CD14-positive monocyte (primary cell): ENCODE data around the gene UPP1. TPM values are rescaled to one million over a fixed set of nuclear protein-coding genes. Genes with fewer than 3 reads are reported as not detected.
A peak's percentile ranks its signal among the peaks of the same experiment; 100 is the strongest.

ENCODE experiments used
- DNase-seq, 3 donors: peaks; one replicate each; pipeline ENCODE4 v3.0.0-alpha.2; 2011 to 2022
- H2AFZ ChIP-seq: 2 replicates; pipeline ENCODE4 v1.6.0; 2012; ENCODE audit warnings: mild to moderate bottlenecking, low read depth, low read length, inconsistent platforms; ENCODE audit not compliant: insufficient read depth, poor library complexity, severe bottlenecking
- H3K27ac ChIP-seq, 2 donors: 1 replicate in 1 of 2; 2 replicates in 1 of 2; pipeline ENCODE4 v1.5.1; 2012 to 2013; ENCODE audit warnings: low read length in 2 of 2, control low read depth in 1 of 2, inconsistent platforms in 1 of 2, low read depth in 1 of 2, mild to moderate bottlenecking in 1 of 2
- H3K27me3 ChIP-seq, 2 donors: one replicate each; pipeline versions ENCODE4 v1.6.0 to v1.6.1; 2011 to 2013; ENCODE audit warnings: low read length in 2 of 2; ENCODE audit not compliant: control insufficient read depth in 2 of 2, insufficient read depth in 2 of 2
- H3K36me3 ChIP-seq, 2 donors: replicated peaks in 1 of 2; 1 replicate in 1 of 2; 2 replicates in 1 of 2; pipeline versions ENCODE4 v1.5.1 to v1.6.1; 2012 to 2013; ENCODE audit warnings: low read length in 2 of 2, control low read depth in 1 of 2, inconsistent platforms in 1 of 2, mild to moderate bottlenecking in 1 of 2; ENCODE audit not compliant: insufficient read depth in 2 of 2, control insufficient read depth in 1 of 2
- H3K4me1 ChIP-seq, 2 donors: 1 replicate in 1 of 2; 2 replicates in 1 of 2; pipeline versions ENCODE4 v1.5.1 to v1.6.1; 2012 to 2013; ENCODE audit warnings: low read length in 2 of 2, control low read depth in 1 of 2, inconsistent platforms in 1 of 2, mild to moderate bottlenecking in 1 of 2, moderate library complexity in 1 of 2; ENCODE audit not compliant: insufficient read depth in 2 of 2, control insufficient read depth in 1 of 2
- H3K4me2 ChIP-seq: replicated peaks from 2 replicates; pipeline ENCODE3; 2012; ENCODE audit warnings: low read length, moderate library complexity, mild to moderate bottlenecking; ENCODE audit not compliant: poor library complexity, severe bottlenecking; ENCODE audit errors: extremely low read depth
- H3K4me3 ChIP-seq, 3 experiments: fragments of 200-600 bp in 1 of 3; sonication (generic) in 1 of 3; replicated peaks in 1 of 3; 1 replicate in 2 of 3; 2 replicates in 1 of 3; pipeline ENCODE4 v1.5.1; 2011 to 2013; ENCODE audit warnings: low read length in 3 of 3, mild to moderate bottlenecking in 3 of 3, control low read depth in 2 of 3, low read depth in 2 of 3, inconsistent platforms in 1 of 3, moderate library complexity in 1 of 3
- H3K79me2 ChIP-seq: 2 replicates; pipeline ENCODE4 v1.6.0; 2012; ENCODE audit warnings: mild to moderate bottlenecking, control low read depth, inconsistent platforms, low read length, moderate library complexity; ENCODE audit not compliant: insufficient read depth
- H3K9ac ChIP-seq: 2 replicates; pipeline ENCODE4 v1.6.0; 2017; ENCODE audit warnings: low read length, mild to moderate bottlenecking; ENCODE audit not compliant: insufficient read depth, poor library complexity, severe bottlenecking
- H3K9me3 ChIP-seq, 2 donors: replicated peaks in 1 of 2; 1 replicate in 1 of 2; 2 replicates in 1 of 2; pipeline versions ENCODE4 v1.5.1 to v1.6.1; 2012 to 2013; ENCODE audit warnings: low read length in 2 of 2, control low read depth in 1 of 2; ENCODE audit not compliant: control insufficient read depth in 1 of 2, insufficient read depth in 1 of 2
- H4K20me1 ChIP-seq: 2 replicates; pipeline ENCODE4 v1.6.0; 2012; ENCODE audit warnings: mild to moderate bottlenecking, low read length, control low read depth, moderate library complexity; ENCODE audit not compliant: insufficient read depth
- H3K27ac Mint-ChIP-seq, 7 donors: one replicate each; pipeline ENCODE4 v1.8.0; 2020; ENCODE audit warnings: mild to moderate bottlenecking in 7 of 7, mixed read lengths in 7 of 7, moderate library complexity in 6 of 7, inconsistent platforms in 2 of 7
- H3K27me3 Mint-ChIP-seq, 3 donors: one replicate each; pipeline ENCODE4 v1.8.0; 2021 to 2022; ENCODE audit warnings: low read depth in 3 of 3, mild to moderate bottlenecking in 3 of 3, mixed read lengths in 3 of 3, moderate library complexity in 3 of 3, inconsistent platforms in 1 of 3
- H3K36me3 Mint-ChIP-seq, 2 donors: one replicate each; pipeline ENCODE4 v1.8.0; 2020; ENCODE audit warnings: mixed read lengths in 2 of 2, inconsistent platforms in 1 of 2, mild to moderate bottlenecking in 1 of 2
- H3K4me1 Mint-ChIP-seq: one replicate; pipeline ENCODE4 v1.8.0; 2020; ENCODE audit warnings: mild to moderate bottlenecking, mixed read lengths
- H3K4me3 Mint-ChIP-seq, 2 donors: one replicate each; pipeline ENCODE4 v1.8.0; 2020; ENCODE audit warnings: mild to moderate bottlenecking in 2 of 2, mixed read lengths in 2 of 2, moderate library complexity in 1 of 2
- H3K9me3 Mint-ChIP-seq, 7 donors: one replicate each; pipeline ENCODE4 v1.8.0; 2020 to 2022; ENCODE audit warnings: mixed read lengths in 7 of 7, mild to moderate bottlenecking in 6 of 7, moderate library complexity in 6 of 7, inconsistent platforms in 2 of 7
- WGBS: methylation state at CpG from one replicate; pipeline ENCODE4 v1.1.5; 2013; ENCODE audit warnings: missing lambda C conversion rate; ENCODE audit not compliant: insufficient coverage; 5-methylcytosine and 5-hydroxymethylcytosine counted together
- intact Hi-C, 2 donors: fragments of 100-400 bp; cut with micrococcal nuclease; formaldehyde crosslinking; loops; one replicate each; pipeline versions ENCODE4 v1.15.0 to v1.15.1; 2023
- polyA plus RNA-seq, 3 donors: library from polyadenylated mRNA; depleted of rRNA in 1 of 3; unstranded in 2 of 3; stranded (reverse) in 1 of 3; fragments of 300-500 nt in 2 of 3; fragments of >200 nt in 1 of 3; fragmentation: Illumina TruSeq in 2 of 3; gene quantifications; 1 replicate in 2 of 3; 2 replicates in 1 of 3; pipeline ENCODE4 v1.2.3, GENCODE V29; 2012 to 2021
- TF ChIP-seq, protein P1 (sequence below): fragments of 200-600 bp; IDR thresholded peaks from one replicate; pipeline ENCODE4 v1.8.0; 2022; ENCODE audit warnings: antibody characterized with exemption, mild to moderate bottlenecking

Gene UPP1
- polyA plus RNA-seq, 3 donors: 109 to 212 (median 129) TPM

DNA sequence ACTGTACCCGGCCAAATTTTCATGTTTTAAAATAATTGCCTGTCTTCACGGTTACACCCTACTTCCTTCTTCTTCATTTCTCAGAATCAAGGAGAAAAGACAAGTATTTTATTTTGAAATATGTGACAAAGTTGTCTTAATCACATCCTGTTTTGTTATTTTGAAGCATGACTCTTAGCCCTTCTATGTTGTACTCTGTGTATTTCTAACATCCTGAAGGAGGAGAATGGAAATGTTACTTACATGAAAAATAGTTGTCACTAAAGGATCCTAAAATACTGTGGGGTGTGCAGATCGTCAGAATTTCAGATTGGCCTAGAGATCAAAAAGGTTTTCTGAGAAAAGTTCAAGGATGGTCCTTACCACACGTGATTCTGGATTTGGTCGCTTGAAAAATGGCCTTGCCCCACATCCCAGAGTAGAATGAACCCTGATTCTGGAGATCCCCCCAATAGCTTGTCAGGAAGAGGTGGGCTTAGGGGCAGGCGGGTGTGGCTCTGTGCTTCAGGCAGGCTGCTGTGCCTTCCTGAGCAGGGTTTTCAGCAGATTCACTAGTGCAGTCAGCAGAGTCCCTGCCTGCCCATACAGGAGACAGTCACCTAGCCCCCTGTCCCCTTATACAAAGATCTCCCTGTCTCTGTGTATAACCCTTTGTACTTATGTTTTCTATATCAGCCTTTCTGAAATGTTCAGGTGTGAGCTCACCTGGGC is 8.6 kb downstream of the UPP1 start:
- Histone ChIP-seq H3K36me3 (peaks cover 63 to 78% of the 10 kb centered on the region in 2 donors), H3K9me3 (no peaks in the 10 kb centered on the region), H3K4me2 (peak overlapping the region; percentile 71), H3K27ac (peak overlapping the region; percentile 88 to 99), H3K4me1 (peaks cover 48 to 56% of the 10 kb centered on the region in 2 donors), H4K20me1 (peaks cover 49% of the 10 kb centered on the region), H2AFZ (no peak overlapping the region), H3K79me2 (peaks cover 80% of the 10 kb centered on the region), H3K9ac (peak overlapping the region; percentile 59), H3K4me3 (peak overlapping the region in 2 of 3 experiments; percentile 12 to 48), H3K27me3 (no peaks in the 10 kb centered on the region)
- H3K4me3 Mint-ChIP-seq: peak overlapping the region; percentile 60 to 73
- peaks cover 66% of the 10 kb centered on the region for H3K4me1 Mint-ChIP-seq
- intact Hi-C loops: loop anchor here in 1 of 2 donors (10.0 kb wide), 1 partner anchor 523 kb away; no protein-coding TSS in a partner anchor
- peak; percentile 59 to 87 (median 72) for DNase-seq
- 0% methylated on average over 1 of the region's 6 CpGs for WGBS
- peaks cover 0 to 6% (median 1%) of the 10 kb centered on the region in 7 donors for H3K9me3 Mint-ChIP-seq
- peak overlapping the region; percentile 86 to 98 (median 93) for H3K27ac Mint-ChIP-seq
- H3K27me3 Mint-ChIP-seq: peaks cover 0 to 1% (median 0%) of the 10 kb centered on the region in 3 donors
- H3K36me3 Mint-ChIP-seq: peaks cover 87 to 89% of the 10 kb centered on the region in 2 donors
- TF ChIP-seq, protein P1, sequence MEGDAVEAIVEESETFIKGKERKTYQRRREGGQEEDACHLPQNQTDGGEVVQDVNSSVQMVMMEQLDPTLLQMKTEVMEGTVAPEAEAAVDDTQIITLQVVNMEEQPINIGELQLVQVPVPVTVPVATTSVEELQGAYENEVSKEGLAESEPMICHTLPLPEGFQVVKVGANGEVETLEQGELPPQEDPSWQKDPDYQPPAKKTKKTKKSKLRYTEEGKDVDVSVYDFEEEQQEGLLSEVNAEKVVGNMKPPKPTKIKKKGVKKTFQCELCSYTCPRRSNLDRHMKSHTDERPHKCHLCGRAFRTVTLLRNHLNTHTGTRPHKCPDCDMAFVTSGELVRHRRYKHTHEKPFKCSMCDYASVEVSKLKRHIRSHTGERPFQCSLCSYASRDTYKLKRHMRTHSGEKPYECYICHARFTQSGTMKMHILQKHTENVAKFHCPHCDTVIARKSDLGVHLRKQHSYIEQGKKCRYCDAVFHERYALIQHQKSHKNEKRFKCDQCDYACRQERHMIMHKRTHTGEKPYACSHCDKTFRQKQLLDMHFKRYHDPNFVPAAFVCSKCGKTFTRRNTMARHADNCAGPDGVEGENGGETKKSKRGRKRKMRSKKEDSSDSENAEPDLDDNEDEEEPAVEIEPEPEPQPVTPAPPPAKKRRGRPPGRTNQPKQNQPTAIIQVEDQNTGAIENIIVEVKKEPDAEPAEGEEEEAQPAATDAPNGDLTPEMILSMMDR: no peak

DNA sequence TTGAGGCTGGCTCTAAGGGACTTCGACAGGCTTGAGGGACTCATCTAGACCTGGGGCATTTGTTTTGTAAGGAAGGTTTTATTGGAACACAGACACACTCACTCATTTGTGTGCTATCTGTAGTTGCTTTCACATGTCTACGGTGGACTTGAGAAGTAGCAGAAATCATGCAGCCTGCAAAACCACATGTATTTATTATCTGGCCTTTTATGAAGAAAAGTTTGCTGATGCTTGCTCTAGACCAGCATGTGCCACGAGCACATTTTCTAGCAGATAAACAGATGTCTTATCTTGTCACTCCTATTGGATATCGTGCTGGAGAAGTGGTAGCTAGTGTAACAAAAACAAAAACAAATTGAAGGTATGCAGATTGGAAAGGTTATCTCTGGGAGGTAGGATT is 9.8 kb downstream of the UPP1 start:
- no peak overlapping the region for H3K4me3 Mint-ChIP-seq
- Histone ChIP-seq H3K27me3 (no peaks in the 10 kb centered on the region), H3K36me3 (peaks cover 64 to 78% of the 10 kb centered on the region in 2 donors), H3K27ac (peak overlapping the region; percentile 23 to 88), H3K9ac (no peak overlapping the region), H2AFZ (no peak overlapping the region), H3K4me3 (peak overlapping the region in 1 of 3 experiments; percentile 48), H3K4me1 (peaks cover 48 to 55% of the 10 kb centered on the region in 2 donors), H3K9me3 (no peaks in the 10 kb centered on the region), H4K20me1 (peaks cover 50% of the 10 kb centered on the region), H3K4me2 (peak overlapping the region; percentile 71), H3K79me2 (peaks cover 73% of the 10 kb centered on the region)
- peak overlapping the region; percentile 86 to 98 (median 93) for H3K27ac Mint-ChIP-seq
- H3K9me3 Mint-ChIP-seq: peaks cover 0 to 6% (median 2%) of the 10 kb centered on the region in 7 donors
- no CpG with 5 or more reads among the region's 4 CpGs for WGBS
- intact Hi-C loops: loop anchor here in 1 of 2 donors (10.0 kb wide), 1 partner anchor 524 kb away; no protein-coding TSS in a partner anchor
- peaks cover 0 to 1% (median 0%) of the 10 kb centered on the region in 3 donors for H3K27me3 Mint-ChIP-seq
- no peak for DNase-seq
- H3K4me1 Mint-ChIP-seq: peaks cover 57% of the 10 kb centered on the region
- TF ChIP-seq, protein P1: no peak
- peaks cover 86 to 89% of the 10 kb centered on the region in 2 donors for H3K36me3 Mint-ChIP-seq
